ENCODE data around the gene SOWAHA.

DNA sequence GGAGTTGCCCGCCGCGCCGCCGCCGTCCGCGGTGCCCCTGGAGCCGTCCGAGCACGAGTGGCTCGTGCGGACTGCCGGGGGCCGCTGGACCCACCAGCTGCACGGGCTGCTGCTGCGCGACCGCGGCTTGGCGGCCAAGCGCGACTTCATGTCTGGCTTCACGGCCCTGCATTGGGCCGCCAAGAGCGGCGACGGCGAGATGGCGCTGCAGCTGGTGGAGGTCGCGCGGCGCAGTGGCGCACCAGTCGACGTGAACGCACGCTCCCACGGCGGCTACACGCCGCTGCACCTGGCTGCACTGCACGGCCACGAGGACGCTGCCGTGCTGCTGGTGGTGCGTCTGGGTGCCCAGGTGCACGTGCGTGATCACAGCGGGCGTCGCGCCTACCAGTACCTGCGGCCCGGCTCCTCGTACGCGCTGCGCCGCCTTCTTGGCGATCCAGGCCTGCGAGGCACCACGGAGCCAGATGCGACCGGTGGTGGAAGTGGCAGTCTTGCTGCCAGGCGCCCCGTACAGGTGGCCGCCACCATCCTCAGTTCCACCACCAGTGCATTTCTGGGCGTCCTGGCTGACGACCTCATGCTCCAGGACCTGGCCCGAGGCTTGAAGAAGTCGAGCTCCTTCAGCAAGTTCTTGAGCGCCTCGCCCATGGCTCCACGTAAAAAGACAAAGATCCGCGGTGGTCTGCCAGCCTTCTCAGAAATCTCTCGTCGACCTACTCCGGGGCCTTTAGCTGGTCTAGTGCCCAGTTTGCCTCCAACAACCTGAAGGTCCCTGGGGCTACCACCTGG lies 1.6 kb downstream of the SOWAHA start:
- TF ChIP-seq, protein P1, sequence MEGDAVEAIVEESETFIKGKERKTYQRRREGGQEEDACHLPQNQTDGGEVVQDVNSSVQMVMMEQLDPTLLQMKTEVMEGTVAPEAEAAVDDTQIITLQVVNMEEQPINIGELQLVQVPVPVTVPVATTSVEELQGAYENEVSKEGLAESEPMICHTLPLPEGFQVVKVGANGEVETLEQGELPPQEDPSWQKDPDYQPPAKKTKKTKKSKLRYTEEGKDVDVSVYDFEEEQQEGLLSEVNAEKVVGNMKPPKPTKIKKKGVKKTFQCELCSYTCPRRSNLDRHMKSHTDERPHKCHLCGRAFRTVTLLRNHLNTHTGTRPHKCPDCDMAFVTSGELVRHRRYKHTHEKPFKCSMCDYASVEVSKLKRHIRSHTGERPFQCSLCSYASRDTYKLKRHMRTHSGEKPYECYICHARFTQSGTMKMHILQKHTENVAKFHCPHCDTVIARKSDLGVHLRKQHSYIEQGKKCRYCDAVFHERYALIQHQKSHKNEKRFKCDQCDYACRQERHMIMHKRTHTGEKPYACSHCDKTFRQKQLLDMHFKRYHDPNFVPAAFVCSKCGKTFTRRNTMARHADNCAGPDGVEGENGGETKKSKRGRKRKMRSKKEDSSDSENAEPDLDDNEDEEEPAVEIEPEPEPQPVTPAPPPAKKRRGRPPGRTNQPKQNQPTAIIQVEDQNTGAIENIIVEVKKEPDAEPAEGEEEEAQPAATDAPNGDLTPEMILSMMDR (IDR thresholded peaks at IDR 0.05), result no peak
- TF ChIP-seq SIN3A (IDR thresholded peaks at IDR 0.05; ENCODE audit: borderline replicate concordance, insufficient read depth, low read depth, low read length) (no peak), POLR2AphosphoS5 (IDR thresholded peaks at IDR 0.05; ENCODE audit: low read depth, low read length) (no peak), TCF7L2 (IDR thresholded peaks at IDR 0.05; ENCODE audit: low read depth, low read length) (no peak), REST (IDR thresholded peaks at IDR 0.05; ENCODE audit: insufficient read depth in 1 of 2, low read depth in 2 of 2, low read length in 1 of 2) (no peak)

Measured in Panc1 (cell line).